Mucosa of stomach (tissue), 1 donor: ENCODE measurements around the gene CCDC7.
"Not testable (repeated sequence)": the region's sequence is repeated elsewhere in the genome, so short reads cannot be mapped to it uniquely, and the experiment has no call there.

Experiments used
- H3K27me3 ChIP-seq: one replicate; pipeline ENCODE4 v1.7.0; 2013; ENCODE audit warnings: mild to moderate bottlenecking, low read length; ENCODE audit not compliant: control insufficient read depth, insufficient read depth
- H3K36me3 ChIP-seq: one replicate; pipeline ENCODE4 v1.7.0; 2013; ENCODE audit warnings: low read length; ENCODE audit not compliant: control insufficient read depth, insufficient read depth
- H3K4me1 ChIP-seq: one replicate; pipeline ENCODE4 v1.7.0; 2013; ENCODE audit warnings: mild to moderate bottlenecking, low read length; ENCODE audit not compliant: control insufficient read depth, insufficient read depth
- H3K4me3 ChIP-seq: one replicate; pipeline ENCODE4 v1.7.0; 2013; ENCODE audit warnings: low read length
- H3K9ac ChIP-seq: one replicate; pipeline ENCODE4 v1.7.0; 2013; ENCODE audit warnings: mild to moderate bottlenecking, low read length, moderate library complexity
- H3K9me3 ChIP-seq: one replicate; pipeline ENCODE4 v1.7.0; 2013; ENCODE audit warnings: mild to moderate bottlenecking, low read length, moderate library complexity; ENCODE audit not compliant: control insufficient read depth
- donor health status: Pancreatic carcinoma.

CCDC7 gene

DNA sequence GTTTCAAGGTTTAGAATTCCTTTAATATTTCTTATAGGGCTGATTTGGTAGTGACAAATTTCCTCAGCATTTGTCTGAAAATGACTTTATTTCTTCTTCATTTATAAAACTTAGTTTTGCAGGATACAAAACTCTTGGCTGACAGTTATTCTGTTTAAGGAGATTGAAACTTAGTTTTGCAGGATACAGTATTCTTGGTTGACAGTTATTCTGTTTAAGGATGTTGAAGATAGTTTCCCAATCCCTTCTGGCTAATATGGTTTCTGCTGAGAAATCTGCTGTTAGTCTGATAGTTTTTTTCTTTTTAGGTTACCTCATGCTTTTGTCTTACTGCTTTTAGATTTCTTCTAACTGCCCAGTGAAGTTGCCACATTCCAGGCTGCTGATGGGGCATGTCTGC, 325.3 kb downstream of the CCDC7 start:
- no peak overlapping the region for H3K4me3 ChIP-seq
- H3K36me3 ChIP-seq: no peaks in the 10 kb centered on the region
- no peaks in the 10 kb centered on the region for H3K27me3 ChIP-seq
- no peaks in the 10 kb centered on the region for H3K4me1 ChIP-seq
- no peak overlapping the region for H3K9ac ChIP-seq
- no peaks in the 10 kb centered on the region for H3K9me3 ChIP-seq

DNA sequence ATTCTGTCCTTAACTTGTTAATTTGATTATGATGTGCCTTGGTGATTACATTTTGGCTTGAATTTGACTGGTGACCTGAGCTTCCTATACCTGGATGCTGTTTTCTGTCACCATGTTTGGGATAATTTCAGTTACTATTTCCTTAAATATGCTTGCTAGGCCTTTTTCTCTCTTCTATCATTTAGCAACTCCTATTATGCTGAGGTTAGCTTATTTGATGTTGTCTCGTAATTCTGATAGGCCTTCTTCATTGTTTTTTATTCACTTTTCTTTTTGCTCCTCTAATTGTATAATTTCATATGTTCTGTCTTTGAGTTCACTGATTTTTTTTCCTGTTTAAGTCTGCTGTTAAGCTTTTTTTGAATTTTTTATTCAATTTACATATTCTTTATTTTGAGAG, 327.2 kb downstream of the CCDC7 start:
- Histone ChIP-seq H3K27me3 (no peaks in the 10 kb centered on the region), H3K4me3 (no peak overlapping the region), H3K4me1 (no peaks in the 10 kb centered on the region), H3K36me3 (no peaks in the 10 kb centered on the region), H3K9me3 (no peaks in the 10 kb centered on the region), H3K9ac (no peak overlapping the region)

DNA sequence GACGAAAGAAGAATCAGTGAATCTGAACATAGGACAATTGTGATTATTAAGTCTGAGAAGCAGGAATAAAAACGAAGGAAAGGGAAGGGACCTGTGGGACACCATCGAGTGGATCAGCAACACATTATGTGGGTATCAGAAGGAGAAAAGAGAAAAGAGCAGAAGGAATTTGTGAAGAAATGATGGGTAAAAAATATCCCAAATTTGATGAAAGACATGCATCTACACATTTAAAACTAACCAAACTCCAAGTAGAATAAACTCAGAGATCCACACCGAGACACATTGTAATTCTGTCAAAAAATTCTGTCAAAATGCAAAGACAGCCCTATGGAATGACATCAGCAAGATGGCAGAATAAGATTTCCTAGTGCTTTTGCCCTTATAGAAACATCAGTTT, 341.0 kb downstream of the CCDC7 start:
- Histone ChIP-seq H3K4me3 (no peak overlapping the region), H3K36me3 (no peaks in the 10 kb centered on the region), H3K4me1 (peaks cover 9% of the 10 kb centered on the region), H3K9me3 (no peaks in the 10 kb centered on the region), H3K27me3 (no peaks in the 10 kb centered on the region), H3K9ac (no peak overlapping the region)

DNA sequence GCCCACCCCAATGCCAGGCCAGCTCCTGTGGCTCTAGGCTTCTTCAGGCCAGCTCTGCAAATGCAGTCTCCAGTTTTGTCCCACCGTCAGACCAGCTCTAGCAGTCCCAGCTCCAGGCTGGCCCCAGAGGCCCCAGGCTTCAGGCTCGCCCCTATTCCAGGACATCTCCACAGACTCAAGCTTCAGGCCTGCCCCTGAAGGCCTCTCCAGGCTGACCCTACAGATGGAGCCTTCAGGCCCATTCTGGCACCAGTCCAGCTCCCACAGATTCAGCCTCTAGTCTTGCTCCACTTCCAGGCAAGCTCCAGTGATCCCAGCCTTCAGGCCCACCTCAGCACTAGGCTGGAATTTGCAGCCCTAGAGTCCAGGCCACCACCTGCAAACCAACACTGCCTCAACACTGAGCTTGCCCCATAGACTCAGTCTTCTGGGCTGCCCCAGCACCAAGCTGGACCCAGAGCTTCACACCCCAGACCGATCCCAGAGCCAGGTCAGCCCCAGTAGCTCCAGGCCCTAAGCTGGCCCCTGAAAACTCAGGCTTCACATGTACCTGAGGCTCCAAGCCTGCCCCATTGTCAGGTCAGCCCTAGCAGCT, 341.8 kb downstream of the CCDC7 start:
- H3K9me3 ChIP-seq: no peaks in the 10 kb centered on the region
- H3K4me3 ChIP-seq: no peak overlapping the region
- H3K36me3 ChIP-seq: no peaks in the 10 kb centered on the region
- H3K27me3 ChIP-seq: no peaks in the 10 kb centered on the region
- peaks cover 9% of the 10 kb centered on the region for H3K4me1 ChIP-seq
- no peak overlapping the region for H3K9ac ChIP-seq

DNA sequence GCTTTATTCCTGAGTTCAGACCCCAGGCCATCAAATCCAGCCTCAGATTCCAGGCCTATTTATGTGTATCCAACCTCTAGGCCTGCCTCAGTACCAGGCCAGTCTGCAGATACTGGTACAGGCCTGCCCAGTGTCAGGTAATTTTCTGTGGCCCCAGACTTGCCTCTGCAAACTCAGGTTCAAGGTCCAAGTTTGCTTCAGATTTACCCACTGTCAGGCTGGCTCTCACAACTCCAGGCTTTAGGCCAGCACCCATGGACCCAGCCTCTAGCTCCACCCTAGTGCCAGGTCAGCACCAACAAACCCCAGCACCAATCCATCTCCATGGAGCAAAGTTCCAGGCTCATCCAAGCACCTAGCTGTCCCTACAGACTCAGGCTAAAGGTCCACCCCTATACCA, 342.4 kb downstream of the CCDC7 start:
- Histone ChIP-seq H3K9ac (no peak overlapping the region), H3K4me3 (no peak overlapping the region), H3K36me3 (no peaks in the 10 kb centered on the region)

DNA sequence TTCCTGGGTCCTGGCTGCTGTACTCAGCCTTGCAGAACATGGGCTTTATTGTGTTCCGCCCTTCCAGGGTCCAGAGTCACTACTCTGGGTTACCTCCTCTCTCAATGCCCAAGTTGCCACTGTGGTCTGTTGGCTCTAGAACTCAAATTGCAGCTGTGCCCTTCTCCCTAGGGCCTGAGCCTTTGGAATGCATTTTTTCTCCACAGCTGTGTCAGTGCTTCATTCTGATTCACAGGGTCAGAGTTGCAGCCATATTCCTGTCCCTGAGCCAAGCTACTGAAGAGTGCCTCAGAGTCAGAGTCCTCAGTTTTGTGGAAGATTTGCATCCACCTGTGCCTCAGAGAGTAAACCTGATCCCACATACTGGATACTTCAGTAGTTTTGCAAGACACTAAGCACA, 344.5 kb downstream of the CCDC7 start:
- H3K9me3 ChIP-seq: no peaks in the 10 kb centered on the region
- H3K27me3 ChIP-seq: no peaks in the 10 kb centered on the region
- no peak overlapping the region for H3K4me3 ChIP-seq
- no peaks in the 10 kb centered on the region for H3K36me3 ChIP-seq
- H3K9ac ChIP-seq: no peak overlapping the region
- peaks cover 9% of the 10 kb centered on the region for H3K4me1 ChIP-seq

More for the DNA sequence above, 342.4 kb downstream of the CCDC7 start:
- Histone ChIP-seq H3K4me1 (peaks cover 9% of the 10 kb centered on the region), H3K9me3 (no peaks in the 10 kb centered on the region), H3K27me3 (no peaks in the 10 kb centered on the region)

DNA sequence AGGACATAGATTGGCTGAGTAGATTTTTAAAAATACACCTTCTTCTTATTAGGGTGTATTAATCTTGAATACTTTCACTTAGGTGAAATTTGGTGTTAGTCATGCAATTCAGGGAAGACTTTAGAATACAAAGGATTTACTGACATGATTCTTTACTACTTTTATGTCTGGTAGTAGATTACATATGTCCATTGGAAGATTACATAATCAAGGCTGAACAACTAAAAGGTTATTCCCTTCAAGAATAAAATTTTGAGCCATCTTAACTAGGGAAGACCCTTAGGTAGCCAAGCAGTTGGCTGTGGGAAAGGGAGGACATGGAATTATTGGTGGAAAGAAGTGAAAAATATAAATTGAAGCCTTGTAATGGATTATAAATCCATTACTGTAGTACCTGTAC, 347.1 kb downstream of the CCDC7 start:
- Histone ChIP-seq H3K4me3 (no peak overlapping the region), H3K9ac (no peak overlapping the region), H3K36me3 (no peaks in the 10 kb centered on the region), H3K27me3 (no peaks in the 10 kb centered on the region), H3K9me3 (no peaks in the 10 kb centered on the region), H3K4me1 (peaks cover 5% of the 10 kb centered on the region)

DNA sequence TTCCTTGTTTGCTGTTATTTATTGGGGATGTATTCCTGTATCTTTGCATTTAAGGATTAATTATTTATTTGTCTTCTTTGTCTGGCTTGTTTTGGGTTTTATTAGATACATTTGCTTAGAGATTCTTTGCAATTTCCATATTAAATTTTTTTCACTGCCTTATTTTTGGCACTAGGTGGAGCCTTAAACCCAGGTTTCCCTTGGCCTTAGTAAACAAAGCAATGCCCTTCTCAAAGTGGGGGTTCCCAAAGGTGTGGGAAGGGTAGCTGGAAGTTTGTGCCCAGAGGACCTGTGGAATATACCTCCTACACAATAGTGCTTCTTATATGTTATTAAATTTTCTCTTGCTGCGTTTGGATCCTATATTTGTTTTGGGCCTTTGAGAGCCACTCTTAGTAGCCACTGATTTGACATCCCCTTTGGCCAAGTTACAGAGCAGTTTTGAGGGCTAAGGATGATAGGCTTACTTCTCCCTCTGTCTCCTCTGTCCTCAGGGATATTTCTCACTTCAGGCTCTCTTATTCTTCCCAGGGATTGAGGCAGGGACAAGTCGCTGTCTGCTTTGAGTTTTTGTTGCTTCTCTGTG, 349.8 kb downstream of the CCDC7 start:
- no peak overlapping the region for H3K9ac ChIP-seq

DNA sequence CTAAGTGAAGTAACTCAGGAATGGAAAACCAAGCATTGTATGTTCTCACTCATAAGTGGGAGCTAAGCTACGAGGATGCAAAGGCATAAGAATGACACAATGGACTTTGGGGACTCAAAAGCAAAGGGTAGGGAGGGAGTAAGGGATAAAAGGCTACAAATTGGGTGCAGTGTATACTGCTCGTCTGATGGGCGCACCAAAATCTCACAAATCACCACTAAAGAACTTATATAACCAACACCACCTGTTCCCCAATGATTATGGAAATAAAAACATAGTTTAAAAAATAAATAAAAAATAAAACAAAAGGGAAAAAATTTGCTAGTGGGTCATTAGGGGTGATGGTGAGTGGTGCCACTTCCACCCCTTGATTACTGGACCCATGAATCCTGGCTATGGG, 351.5 kb downstream of the CCDC7 start:
- H3K4me3 ChIP-seq: not testable (repeated sequence)

More for the DNA sequence above, 349.8 kb downstream of the CCDC7 start:
- Histone ChIP-seq H3K4me1 (no peaks in the 10 kb centered on the region), H3K9me3 (no peaks in the 10 kb centered on the region), H3K36me3 (no peaks in the 10 kb centered on the region), H3K4me3 (no peak overlapping the region), H3K27me3 (no peaks in the 10 kb centered on the region)

DNA sequence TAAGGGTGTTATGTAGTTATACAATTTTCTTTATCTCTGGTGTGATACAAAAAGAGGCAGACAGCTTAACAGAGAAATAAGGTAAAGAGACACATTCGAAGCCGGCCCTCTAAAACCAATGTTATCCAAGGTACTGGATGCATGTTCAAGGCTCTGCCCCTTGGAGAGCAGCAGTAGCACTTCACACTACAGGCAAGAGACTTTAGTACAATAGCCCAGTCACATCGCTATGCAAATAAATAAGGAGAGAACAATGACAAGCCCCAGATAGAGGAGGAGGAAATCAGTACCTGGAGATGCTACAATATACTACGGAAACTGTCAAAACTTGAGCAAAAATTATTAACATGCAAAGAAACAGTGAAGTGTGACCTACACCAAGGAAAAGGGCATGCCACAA, 401.0 kb downstream of the CCDC7 start:
- H3K9me3 ChIP-seq: no peaks in the 10 kb centered on the region
- H3K27me3 ChIP-seq: no peaks in the 10 kb centered on the region
- no peaks in the 10 kb centered on the region for H3K36me3 ChIP-seq
- H3K4me1 ChIP-seq: no peaks in the 10 kb centered on the region
- no peak overlapping the region for H3K9ac ChIP-seq
- H3K4me3 ChIP-seq: no peak overlapping the region

More for the DNA sequence above, 351.5 kb downstream of the CCDC7 start:
- not testable (repeated sequence) for H3K27me3 ChIP-seq, H3K36me3 ChIP-seq, H3K9me3 ChIP-seq, H3K4me1 ChIP-seq, H3K9ac ChIP-seq

DNA sequence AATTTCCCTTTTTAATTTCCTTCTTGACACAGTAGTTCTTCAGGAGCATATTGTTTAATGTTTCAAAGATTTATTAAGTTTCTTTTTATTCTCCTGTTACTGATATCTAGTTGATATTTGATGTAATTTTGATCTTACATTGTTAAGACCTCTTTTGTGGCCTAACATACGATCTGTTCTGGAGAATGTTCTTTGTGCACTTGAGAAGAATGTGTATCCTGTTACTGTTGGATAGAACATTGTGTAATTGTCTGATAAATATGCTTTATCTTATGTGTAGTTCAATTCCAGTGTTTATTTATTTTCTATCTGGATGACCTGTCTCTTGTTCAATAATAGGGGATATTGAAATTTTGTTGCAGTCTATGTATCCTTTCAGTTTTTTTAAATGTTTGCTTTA, 405.4 kb downstream of the CCDC7 start:
- Histone ChIP-seq H3K4me3 (no peak overlapping the region), H3K9ac (no peak overlapping the region), H3K27me3 (no peaks in the 10 kb centered on the region), H3K9me3 (no peaks in the 10 kb centered on the region), H3K36me3 (no peaks in the 10 kb centered on the region), H3K4me1 (no peaks in the 10 kb centered on the region)

DNA sequence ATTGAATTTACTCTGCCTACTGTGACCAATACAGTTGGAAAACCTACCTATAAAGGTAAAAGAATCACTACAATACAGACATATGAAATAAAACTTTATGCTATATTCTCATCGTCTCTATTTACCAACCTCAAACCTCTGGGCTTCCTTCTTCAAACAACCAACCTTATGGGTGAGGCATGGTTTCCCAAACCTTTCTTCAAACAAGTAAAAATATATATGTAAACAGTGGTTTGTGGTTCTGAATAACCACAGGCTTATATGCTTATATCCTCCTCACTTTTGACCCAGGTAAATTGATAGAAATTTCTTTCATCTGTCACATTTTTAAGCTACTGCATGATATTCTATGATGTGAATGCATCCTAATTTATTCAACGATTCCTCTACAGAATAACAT, 408.5 kb downstream of the CCDC7 start:
- Histone ChIP-seq H3K4me1 (no peaks in the 10 kb centered on the region), H3K36me3 (no peaks in the 10 kb centered on the region), H3K9me3 (no peaks in the 10 kb centered on the region), H3K4me3 (no peak overlapping the region), H3K27me3 (no peaks in the 10 kb centered on the region), H3K9ac (no peak overlapping the region)

DNA sequence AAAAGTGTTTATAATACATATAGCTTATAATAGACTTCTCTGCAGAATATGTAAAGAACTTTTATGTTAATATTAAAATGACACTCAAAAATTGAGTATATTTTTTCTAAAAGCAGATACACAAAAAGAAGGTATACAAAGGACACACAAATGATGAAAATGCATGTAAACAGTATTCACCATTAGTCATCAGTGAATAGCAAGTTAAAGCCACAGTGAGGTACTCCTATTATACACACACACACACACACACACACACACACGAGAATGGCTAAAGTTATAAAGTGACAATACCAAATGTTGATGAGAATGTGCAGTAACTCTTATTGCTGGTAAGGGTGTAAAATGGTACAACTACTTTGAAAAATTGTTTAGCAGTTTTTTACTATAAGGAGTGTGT, 419.2 kb downstream of the CCDC7 start:
- Histone ChIP-seq H3K27me3 (no peaks in the 10 kb centered on the region), H3K4me1 (no peaks in the 10 kb centered on the region), H3K36me3 (no peaks in the 10 kb centered on the region), H3K9me3 (no peaks in the 10 kb centered on the region), H3K9ac (no peak overlapping the region), H3K4me3 (no peak overlapping the region)
